B cell (primary cell): Measurements from ENCODE around the gene NEUROG2. TPM values are rescaled to one million over a fixed set of nuclear protein-coding genes. Genes with fewer than 3 reads are reported as not detected.

Experiments used
- ATAC-seq: fragments of 200-7000 bp; cut with Tn5 transposase; one replicate; pipeline ENCODE4 v1.10.0; 2021; ENCODE audit warnings: low read depth, mild to moderate bottlenecking, moderate number of reproducible peaks, moderate library complexity
- CTCF ChIA-PET: fragments of 350-600 bp; sonication (Branson Sonifier 250); formaldehyde crosslinking; loops from one replicate; lab custom pipeline; 2021; ENCODE audit warnings: antibody characterized with exemption, inconsistent platforms; lab: Charles Lee
- POLR2A ChIA-PET: fragments of 350-600 bp; sonication (Branson Sonifier 250); formaldehyde crosslinking; loops from one replicate; lab custom pipeline; 2021; ENCODE audit warnings: antibody characterized with exemption; lab: Charles Lee
- DNase-seq: peaks from one replicate; pipeline ENCODE4 v3.0.0; 2013
- H2AFZ ChIP-seq: 2 replicates; pipeline ENCODE4 v1.6.1; 2012; ENCODE audit warnings: mild to moderate bottlenecking, low read depth, low read length; ENCODE audit not compliant: insufficient read depth, poor library complexity, severe bottlenecking
- H3K27ac ChIP-seq, 2 donors: 1 replicate in 1 of 2; 2 replicates in 1 of 2; pipeline ENCODE4 v1.5.1; 2012 to 2013; ENCODE audit warnings: low read length in 2 of 2, mild to moderate bottlenecking in 2 of 2, moderate library complexity in 1 of 2
- H3K27me3 ChIP-seq, 4 experiments: fragments of 200-600 bp in 1 of 4; sonication (generic) in 1 of 4; replicated peaks in 1 of 4; 1 replicate in 2 of 4; 2 replicates in 2 of 4; pipeline versions ENCODE4 v1.6.1 to v1.7.0; 2013 to 2016; ENCODE audit warnings: low read length in 3 of 4, mild to moderate bottlenecking in 2 of 4, mixed read lengths in 1 of 4, moderate library complexity in 1 of 4; ENCODE audit not compliant: insufficient read depth in 4 of 4, control insufficient read depth in 3 of 4; ENCODE audit errors: control extremely low read depth in 1 of 4
- H3K36me3 ChIP-seq, 2 experiments: replicated peaks in 1 of 2; 1 replicate in 1 of 2; 2 replicates in 1 of 2; pipeline versions ENCODE4 v1.6.1 to v1.7.1; 2013; ENCODE audit warnings: low read length in 1 of 2; ENCODE audit not compliant: insufficient read depth in 2 of 2, control insufficient read depth in 1 of 2; ENCODE audit errors: control extremely low read depth in 1 of 2, extremely low read depth in 1 of 2
- H3K4me1 ChIP-seq, 2 donors: fragments of 200-600 bp in 1 of 2; sonication (generic) in 1 of 2; 1 replicate in 1 of 2; 2 replicates in 1 of 2; pipeline versions ENCODE4 v1.5.1 to v1.6.1; 2013 to 2017; ENCODE audit warnings: low read length in 2 of 2; ENCODE audit not compliant: control insufficient read depth in 2 of 2, insufficient read depth in 2 of 2
- H3K4me2 ChIP-seq: replicated peaks from 2 replicates; pipeline ENCODE3; 2012; ENCODE audit warnings: mild to moderate bottlenecking, low read depth, low read length; ENCODE audit not compliant: poor library complexity, severe bottlenecking
- H3K4me3 ChIP-seq, 5 experiments: fragments of 200-600 bp in 1 of 5; sonication (generic) in 1 of 5; 1 replicate in 3 of 5; 2 replicates in 2 of 5; pipeline versions ENCODE4 v1.5.1 to v1.7.0; 2011 to 2016; ENCODE audit warnings: low read length in 4 of 5, mild to moderate bottlenecking in 4 of 5, low read depth in 2 of 5, control low read depth in 1 of 5, moderate library complexity in 1 of 5; ENCODE audit not compliant: insufficient read depth in 1 of 5; ENCODE audit errors: control extremely low read depth in 1 of 5, extremely low read depth in 1 of 5
- H3K79me2 ChIP-seq: fragments of 200-600 bp; sonication (generic); one replicate; pipeline ENCODE4 v1.6.0; 2016; ENCODE audit warnings: low read length; ENCODE audit not compliant: control insufficient read depth, insufficient read depth
- H3K9ac ChIP-seq: fragments of 200-600 bp; sonication (generic); 2 replicates; pipeline ENCODE4 v1.6.1; 2017; ENCODE audit warnings: mild to moderate bottlenecking, low read length, moderate library complexity
- H3K9me3 ChIP-seq, 3 donors: one replicate each; pipeline versions ENCODE4 v1.6.1 to v1.7.1; 2013; ENCODE audit warnings: low read length in 2 of 3; ENCODE audit not compliant: control insufficient read depth in 2 of 3, insufficient read depth in 1 of 3; ENCODE audit errors: control extremely low read depth in 1 of 3
- H4K20me1 ChIP-seq: 2 replicates; pipeline ENCODE4 v1.6.0; 2012; ENCODE audit warnings: mild to moderate bottlenecking, low read length; ENCODE audit not compliant: insufficient read depth, control insufficient read depth, poor library complexity, severe bottlenecking
- H3K27ac Mint-ChIP-seq: one replicate; pipeline ENCODE4 v1.8.0; 2021; ENCODE audit warnings: mixed read lengths
- H3K27me3 Mint-ChIP-seq: one replicate; pipeline ENCODE4 v1.8.0; 2021; ENCODE audit warnings: mixed read lengths
- H3K4me1 Mint-ChIP-seq: one replicate; pipeline ENCODE4 v1.8.0; 2021; ENCODE audit warnings: mixed read lengths
- H3K4me3 Mint-ChIP-seq: one replicate; pipeline ENCODE4 v1.8.0; 2021; ENCODE audit warnings: mixed read lengths
- H3K9me3 Mint-ChIP-seq: one replicate; pipeline ENCODE4 v1.8.0; 2022; ENCODE audit warnings: mixed read lengths; ENCODE audit not compliant: insufficient read depth
- EZH2 ChIP-seq: IDR thresholded peaks from 2 replicates; pipeline ENCODE4 v1.6.1; 2012; ENCODE audit warnings: borderline replicate concordance, low read depth, mild to moderate bottlenecking, moderate library complexity, low read length; ENCODE audit not compliant: insufficient read depth, poor library complexity, severe bottlenecking
- WGBS: methylation state at CpG from one replicate; pipeline ENCODE4 v1.1.5; 2013; ENCODE audit warnings: missing lambda C conversion rate; ENCODE audit not compliant: insufficient coverage; 5-methylcytosine and 5-hydroxymethylcytosine counted together
- intact Hi-C: fragments of 100-400 bp; cut with micrococcal nuclease; formaldehyde crosslinking; loops from one replicate; pipeline ENCODE4 v1.10.0; 2022
- polyA plus RNA-seq: library from polyadenylated mRNA; depleted of rRNA; stranded (reverse); fragments of >200 nt; gene quantifications from 2 replicates; pipeline ENCODE4 v1.2.3, GENCODE V29; 2012
- total RNA-seq, 2 donors: library from RNA; stranded (reverse); fragments of 120-200 nt in 1 of 2; gene quantifications; 1 replicate in 1 of 2; 2 replicates in 1 of 2; pipeline versions ENCODE4 v1.2.3 to v1.2.4, GENCODE V29; 2013 to 2022
- TF ChIP-seq, protein P1 (sequence below): fragments of 200-600 bp; IDR thresholded peaks from one replicate; pipeline ENCODE4 v1.8.0; 2022; ENCODE audit warnings: antibody characterized with exemption, mild to moderate bottlenecking

The NEUROG2 gene
- total and polyA plus RNA-seq, 2 donors (not counting 1 experiment from before 2014, with no cell fraction given) = not detected

GRCh38 chr4:112515198-112516065, 548 bp downstream of the NEUROG2 start:
- Mint-ChIP-seq H3K27ac (peak overlapping the region; percentile 66), H3K4me1 (peaks cover 56% of the 10 kb centered on the region), H3K27me3 (peaks cover 91% of the 10 kb centered on the region), H3K4me3 (peak overlapping the region; percentile 96), H3K9me3 (peaks cover 5% of the 10 kb centered on the region)
- TF ChIP-seq EZH2 = no peak
- Histone ChIP-seq H3K79me2 (no peaks in the 10 kb centered on the region), H4K20me1 (no peaks in the 10 kb centered on the region), H3K4me3 (peak overlapping the region; percentile 35 to 75 (median 60)), H3K36me3 (no peaks in the 10 kb centered on the region), H3K4me1 (peaks cover 51 to 76% of the 10 kb centered on the region in 2 donors), H3K27me3 (peaks cover 4 to 85% (median 80%) of the 10 kb centered on the region in 4 experiments), H3K9me3 (peaks cover 0 to 35% (median 17%) of the 10 kb centered on the region in 3 donors), H3K4me2 (peak overlapping the region; percentile 98), H3K9ac (peak overlapping the region; percentile 75), H3K27ac (no peak overlapping the region), H2AFZ (peak overlapping the region; percentile 88)
- ChIA-PET CTCF (interaction anchor here (0.7 to 1.3 kb wide), 2 partner anchors 8 to 300 kb away, joined by 3 to 8 read pairs; no protein-coding TSS in a partner anchor), POLR2A (no interaction called here)
- peak; percentile 75 for DNase-seq
- intact Hi-C loops = loop anchor here (1.0 to 10.0 kb wide), 3 partner anchors 8 to 1901 kb away; no protein-coding TSS in a partner anchor
- ATAC-seq = peak; percentile 48
- under 1% methylated on average over 63 of the region's 96 CpGs for WGBS

DNA sequence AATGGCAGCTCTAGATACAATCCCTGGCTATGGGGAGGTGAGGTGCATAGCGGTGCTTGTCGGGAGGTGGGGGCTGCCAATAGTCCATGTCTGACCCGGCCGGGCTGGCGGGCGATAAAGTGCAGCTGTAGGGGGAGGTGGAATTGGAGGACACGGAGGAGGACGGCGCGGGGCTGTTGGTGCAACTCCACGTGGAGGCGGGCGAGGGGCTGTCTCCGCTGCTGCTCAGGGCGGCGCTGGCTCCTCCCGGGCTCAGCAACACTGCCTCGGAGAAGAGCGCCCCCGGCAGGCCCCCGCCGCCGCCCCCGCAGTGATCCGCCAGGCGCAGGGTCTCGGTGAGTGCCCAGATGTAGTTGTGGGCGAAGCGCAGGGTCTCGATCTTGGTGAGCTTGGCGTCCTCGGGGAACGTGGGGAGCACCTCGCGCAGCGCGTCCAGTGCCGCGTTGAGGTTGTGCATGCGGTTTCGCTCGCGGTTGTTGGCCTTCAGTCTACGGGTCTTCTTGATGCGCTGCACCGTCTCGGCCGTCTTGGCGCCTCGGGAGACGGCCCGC, 1.3 kb downstream of the NEUROG2 start:
- intact Hi-C loops = loop anchor here (1.0 to 10.0 kb wide), 3 partner anchors 9 to 1900 kb away; no protein-coding TSS in a partner anchor
- CTCF ChIA-PET = interaction anchor here (1.3 kb wide), 1 partner anchor 9 kb away, joined by 8 read pairs; no protein-coding TSS in a partner anchor
- WGBS = 3% methylated on average over 52 of the region's 52 CpGs
- Mint-ChIP-seq H3K4me1 (peaks cover 58% of the 10 kb centered on the region), H3K4me3 (peak overlapping the region; percentile 96), H3K9me3 (peaks cover 5% of the 10 kb centered on the region), H3K27ac (peak overlapping the region; percentile 35), H3K27me3 (peaks cover 89% of the 10 kb centered on the region)
- peaks cover 0 to 30% (median 12%) of the 10 kb centered on the region in 3 donors for H3K9me3 ChIP-seq
- no peak for ATAC-seq
- peaks cover 4 to 85% (median 79%) of the 10 kb centered on the region in 4 experiments for H3K27me3 ChIP-seq
- peak overlapping the region; percentile 98 for H3K4me2 ChIP-seq
- TF ChIP-seq EZH2 = peak; percentile 50
- TF ChIP-seq, protein P1, sequence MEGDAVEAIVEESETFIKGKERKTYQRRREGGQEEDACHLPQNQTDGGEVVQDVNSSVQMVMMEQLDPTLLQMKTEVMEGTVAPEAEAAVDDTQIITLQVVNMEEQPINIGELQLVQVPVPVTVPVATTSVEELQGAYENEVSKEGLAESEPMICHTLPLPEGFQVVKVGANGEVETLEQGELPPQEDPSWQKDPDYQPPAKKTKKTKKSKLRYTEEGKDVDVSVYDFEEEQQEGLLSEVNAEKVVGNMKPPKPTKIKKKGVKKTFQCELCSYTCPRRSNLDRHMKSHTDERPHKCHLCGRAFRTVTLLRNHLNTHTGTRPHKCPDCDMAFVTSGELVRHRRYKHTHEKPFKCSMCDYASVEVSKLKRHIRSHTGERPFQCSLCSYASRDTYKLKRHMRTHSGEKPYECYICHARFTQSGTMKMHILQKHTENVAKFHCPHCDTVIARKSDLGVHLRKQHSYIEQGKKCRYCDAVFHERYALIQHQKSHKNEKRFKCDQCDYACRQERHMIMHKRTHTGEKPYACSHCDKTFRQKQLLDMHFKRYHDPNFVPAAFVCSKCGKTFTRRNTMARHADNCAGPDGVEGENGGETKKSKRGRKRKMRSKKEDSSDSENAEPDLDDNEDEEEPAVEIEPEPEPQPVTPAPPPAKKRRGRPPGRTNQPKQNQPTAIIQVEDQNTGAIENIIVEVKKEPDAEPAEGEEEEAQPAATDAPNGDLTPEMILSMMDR = no peak
- H3K4me1 ChIP-seq = peaks cover 55 to 75% of the 10 kb centered on the region in 2 donors
- H4K20me1 ChIP-seq = no peaks in the 10 kb centered on the region
- no peak overlapping the region for H3K27ac ChIP-seq
- no peaks in the 10 kb centered on the region for H3K36me3 ChIP-seq
- POLR2A ChIA-PET = no interaction called here
- H3K4me3 ChIP-seq = peak overlapping the region in 3 of 5 experiments; percentile 60 to 75 (median 66)
- no peak for DNase-seq
- H2AFZ ChIP-seq = peak overlapping the region; percentile 88
- H3K79me2 ChIP-seq = no peaks in the 10 kb centered on the region
- peak overlapping the region; percentile 75 for H3K9ac ChIP-seq
